Endodermal cell (in vitro differentiated cells): Measurements from ENCODE around the gene KDM2A. TPM values are rescaled to one million over a fixed set of nuclear protein-coding genes. Genes with fewer than 3 reads are reported as not detected.

Source experiments
- DNase-seq: peaks from one replicate; pipeline ENCODE4 v3.0.0-alpha.2; 2017
- H3K27ac ChIP-seq: 2 replicates; pipeline ENCODE4 v1.5.1; 2013; ENCODE audit warnings: mild to moderate bottlenecking, low read depth, low read length, moderate library complexity
- H3K27me3 ChIP-seq: 2 replicates; pipeline ENCODE4 v1.6.1; 2013; ENCODE audit warnings: mild to moderate bottlenecking, low read length, moderate library complexity; ENCODE audit not compliant: insufficient read depth, control insufficient read depth, poor library complexity, severe bottlenecking
- H3K36me3 ChIP-seq: 2 replicates; pipeline ENCODE4 v1.7.0; 2013; ENCODE audit warnings: mild to moderate bottlenecking, low read length, moderate library complexity; ENCODE audit not compliant: control insufficient read depth, insufficient read depth
- H3K4me1 ChIP-seq: one replicate; pipeline ENCODE4 v1.7.0; 2013; ENCODE audit warnings: low read length; ENCODE audit not compliant: control insufficient read depth, insufficient read depth
- H3K4me3 ChIP-seq: 2 replicates; pipeline ENCODE4 v1.5.1; 2013; ENCODE audit warnings: mild to moderate bottlenecking, low read length, moderate library complexity
- H3K9ac ChIP-seq: 2 replicates; pipeline ENCODE4 v1.6.1; 2013; ENCODE audit warnings: mild to moderate bottlenecking, low read length, moderate library complexity; ENCODE audit not compliant: poor library complexity, severe bottlenecking; ENCODE audit errors: extremely low read depth
- H3K9me3 ChIP-seq: 2 replicates; pipeline ENCODE4 v1.6.1; 2013; ENCODE audit warnings: mild to moderate bottlenecking, low read length, moderate library complexity; ENCODE audit not compliant: control insufficient read depth
- H3K27ac Mint-ChIP-seq: 2 replicates; pipeline ENCODE4 v1.8.0; 2020; ENCODE audit warnings: mixed read lengths
- H3K27me3 Mint-ChIP-seq: 2 replicates; pipeline ENCODE4 v1.8.0; 2021; ENCODE audit warnings: mild to moderate bottlenecking, mixed read lengths; ENCODE audit not compliant: insufficient read depth
- H3K36me3 Mint-ChIP-seq: 2 replicates; pipeline ENCODE4 v1.8.0; 2020; ENCODE audit warnings: low read depth, mixed read lengths
- H3K4me1 Mint-ChIP-seq: 2 replicates; pipeline ENCODE4 v1.8.0; 2020; ENCODE audit warnings: mixed read lengths
- H3K4me3 Mint-ChIP-seq: 2 replicates; pipeline ENCODE4 v1.8.0; 2020; ENCODE audit warnings: mild to moderate bottlenecking, moderate library complexity, mixed read lengths
- H3K9me3 Mint-ChIP-seq: 2 replicates; pipeline ENCODE4 v1.8.0; 2020; ENCODE audit warnings: mild to moderate bottlenecking, mixed read lengths
- WGBS, 2 experiments: methylation state at CpG; one replicate each; pipeline versions ENCODE4 v1.1.5 to v1.1.7; 2013; ENCODE audit warnings: missing lambda C conversion rate in 2 of 2, mixed read lengths in 1 of 2; ENCODE audit not compliant: insufficient coverage in 1 of 2, insufficient read length in 1 of 2; 5-methylcytosine and 5-hydroxymethylcytosine counted together
- total RNA-seq, 2 donors: library from RNA; stranded (reverse); fragmentation: NEBNext Ultra II Directional in 1 of 2; extraction: Animal tissue kit (Norgen Biotek cat#: 25700) in 1 of 2; gene quantifications; 2 replicates in 1 of 2; 3 replicates in 1 of 2; pipeline ENCODE4 v1.2.1, GENCODE V29; 2021
- TF ChIP-seq, protein P1 (sequence below): fragments of 200-600 bp; sonication (generic); conservative IDR thresholded peaks from 2 replicates; pipeline ENCODE4 v1.5.0; 2021; ENCODE audit warnings: antibody characterized with exemption, mild to moderate bottlenecking

Gene KDM2A
- total RNA-seq, 2 donors from 2014 or later, result 59.4 to 75.4 TPM

DNA sequence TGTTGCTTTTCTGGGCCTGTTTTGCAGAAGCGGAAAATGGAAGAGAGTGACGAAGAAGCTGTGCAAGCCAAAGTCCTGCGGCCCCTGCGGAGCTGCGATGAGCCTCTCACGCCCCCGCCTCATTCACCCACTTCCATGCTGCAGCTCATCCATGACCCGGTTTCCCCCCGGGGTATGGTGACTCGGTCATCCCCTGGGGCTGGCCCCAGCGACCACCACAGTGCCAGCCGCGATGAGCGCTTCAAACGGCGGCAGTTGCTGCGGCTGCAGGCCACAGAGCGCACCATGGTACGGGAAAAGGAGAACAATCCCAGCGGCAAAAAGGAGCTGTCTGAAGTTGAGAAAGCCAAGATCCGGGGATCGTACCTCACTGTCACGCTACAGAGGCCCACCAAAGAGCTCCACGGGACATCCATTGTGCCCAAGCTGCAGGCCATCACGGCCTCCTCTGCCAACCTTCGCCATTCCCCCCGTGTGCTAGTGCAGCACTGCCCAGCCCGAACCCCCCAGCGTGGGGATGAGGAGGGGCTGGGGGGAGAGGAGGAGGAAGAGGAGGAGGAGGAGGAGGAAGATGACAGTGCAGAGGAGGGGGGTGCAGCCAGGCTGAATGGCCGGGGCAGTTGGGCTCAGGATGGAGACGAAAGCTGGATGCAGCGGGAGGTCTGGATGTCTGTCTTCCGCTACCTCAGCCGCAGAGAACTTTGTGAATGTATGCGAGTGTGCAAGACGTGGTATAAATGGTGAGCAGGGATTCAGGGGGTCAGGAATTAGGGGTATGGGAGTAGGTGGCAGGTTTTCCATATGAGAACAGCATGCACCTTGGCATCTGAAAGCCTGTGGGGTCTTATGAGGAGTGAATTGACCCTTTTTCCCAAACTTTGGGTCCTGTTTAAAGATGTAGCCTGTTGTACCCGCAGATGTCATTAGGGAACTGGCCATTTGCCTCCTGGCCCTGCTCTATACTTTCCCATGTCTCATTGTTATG lies 131.3 kb downstream of the KDM2A start:
- no peak overlapping the region for H3K9ac ChIP-seq
- H3K36me3 ChIP-seq, result peaks cover 99% of the 10 kb centered on the region
- no peaks in the 10 kb centered on the region for H3K9me3 ChIP-seq
- Mint-ChIP-seq H3K36me3 (peaks cover 88% of the 10 kb centered on the region), H3K4me3 (no peak overlapping the region), H3K4me1 (no peaks in the 10 kb centered on the region), H3K27ac (no peak overlapping the region), H3K27me3 (no peaks in the 10 kb centered on the region), H3K9me3 (no peaks in the 10 kb centered on the region)
- no peaks in the 10 kb centered on the region for H3K27me3 ChIP-seq
- no peaks in the 10 kb centered on the region for H3K4me1 ChIP-seq
- no peak overlapping the region for H3K27ac ChIP-seq
- no peak overlapping the region for H3K4me3 ChIP-seq
- DNase-seq, result no peak
- 95 to 98% methylated on average over 24 to 37 of the region's 37 CpGs for WGBS, 2 experiments
- TF ChIP-seq, protein P1, sequence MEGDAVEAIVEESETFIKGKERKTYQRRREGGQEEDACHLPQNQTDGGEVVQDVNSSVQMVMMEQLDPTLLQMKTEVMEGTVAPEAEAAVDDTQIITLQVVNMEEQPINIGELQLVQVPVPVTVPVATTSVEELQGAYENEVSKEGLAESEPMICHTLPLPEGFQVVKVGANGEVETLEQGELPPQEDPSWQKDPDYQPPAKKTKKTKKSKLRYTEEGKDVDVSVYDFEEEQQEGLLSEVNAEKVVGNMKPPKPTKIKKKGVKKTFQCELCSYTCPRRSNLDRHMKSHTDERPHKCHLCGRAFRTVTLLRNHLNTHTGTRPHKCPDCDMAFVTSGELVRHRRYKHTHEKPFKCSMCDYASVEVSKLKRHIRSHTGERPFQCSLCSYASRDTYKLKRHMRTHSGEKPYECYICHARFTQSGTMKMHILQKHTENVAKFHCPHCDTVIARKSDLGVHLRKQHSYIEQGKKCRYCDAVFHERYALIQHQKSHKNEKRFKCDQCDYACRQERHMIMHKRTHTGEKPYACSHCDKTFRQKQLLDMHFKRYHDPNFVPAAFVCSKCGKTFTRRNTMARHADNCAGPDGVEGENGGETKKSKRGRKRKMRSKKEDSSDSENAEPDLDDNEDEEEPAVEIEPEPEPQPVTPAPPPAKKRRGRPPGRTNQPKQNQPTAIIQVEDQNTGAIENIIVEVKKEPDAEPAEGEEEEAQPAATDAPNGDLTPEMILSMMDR, result no peak

DNA sequence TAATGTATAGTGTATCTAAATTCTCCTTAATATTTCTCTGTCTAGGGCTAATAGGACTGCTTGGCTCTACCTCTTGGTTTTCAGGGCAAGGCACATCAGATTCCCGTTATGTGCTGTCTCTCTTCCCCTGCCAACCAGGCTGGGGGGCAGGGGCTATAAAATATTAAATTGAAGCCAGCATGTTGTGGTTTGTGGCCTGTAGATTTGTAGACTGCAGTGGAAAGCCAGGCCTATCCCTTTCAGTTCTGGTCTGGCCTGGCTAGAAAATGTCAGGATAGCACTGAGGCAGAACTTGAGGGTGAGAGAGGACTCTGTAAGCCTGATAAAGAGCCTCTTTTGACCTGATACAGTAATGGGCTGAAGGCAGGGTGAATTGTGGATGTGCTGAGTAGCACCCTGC lies 132.8 kb downstream of the KDM2A start:
- TF ChIP-seq, protein P1, result no peak
- H3K9me3 ChIP-seq, result no peaks in the 10 kb centered on the region
- WGBS, 2 experiments, result 94% methylated on average over 1 of the region's 1 CpG; no CpG with 5 or more reads in 1 of the 2 experiments
- Mint-ChIP-seq H3K36me3 (peaks cover 84% of the 10 kb centered on the region), H3K4me3 (no peak overlapping the region), H3K27me3 (no peaks in the 10 kb centered on the region), H3K4me1 (no peaks in the 10 kb centered on the region), H3K27ac (peak overlapping the region; percentile 58), H3K9me3 (no peaks in the 10 kb centered on the region)
- no peak overlapping the region for H3K9ac ChIP-seq
- peaks cover 98% of the 10 kb centered on the region for H3K36me3 ChIP-seq
- H3K27me3 ChIP-seq, result no peaks in the 10 kb centered on the region
- H3K4me3 ChIP-seq, result no peak overlapping the region
- DNase-seq, result no peak
- H3K27ac ChIP-seq, result no peak overlapping the region
- H3K4me1 ChIP-seq, result no peaks in the 10 kb centered on the region

DNA sequence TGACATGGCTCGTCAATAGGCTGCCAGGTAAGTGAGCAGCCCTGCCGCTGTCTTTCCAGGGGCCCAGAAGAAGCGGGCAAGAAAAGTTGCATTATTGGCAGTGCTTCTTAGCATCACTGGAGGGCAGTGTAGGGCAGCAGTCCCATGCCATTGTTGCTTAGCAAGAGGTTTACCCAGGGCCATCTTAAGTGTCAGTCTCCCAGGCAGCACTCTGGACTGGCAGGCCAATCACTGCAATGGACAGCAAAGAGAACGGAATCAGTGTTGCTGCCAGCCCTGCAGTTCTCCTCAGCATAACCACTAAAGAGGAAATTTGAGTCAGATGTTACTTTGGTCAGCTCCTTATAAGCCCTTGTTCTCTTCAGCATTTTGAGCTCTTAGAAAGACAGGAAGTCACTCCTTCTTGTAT lies 133.8 kb downstream of the KDM2A start:
- no peaks in the 10 kb centered on the region for H3K9me3 Mint-ChIP-seq
- H3K4me1 Mint-ChIP-seq, result no peaks in the 10 kb centered on the region
- TF ChIP-seq, protein P1, result peak; percentile 58
- no peak overlapping the region for H3K27ac Mint-ChIP-seq
- WGBS, 2 experiments, result 93 to 100% methylated on average over 4 of the region's 4 CpGs
- H3K4me3 ChIP-seq, result no peak overlapping the region
- peak; percentile 70 for DNase-seq
- H3K27me3 Mint-ChIP-seq, result no peaks in the 10 kb centered on the region
- no peak overlapping the region for H3K4me3 Mint-ChIP-seq
- no peak overlapping the region for H3K27ac ChIP-seq
- no peaks in the 10 kb centered on the region for H3K9me3 ChIP-seq
- H3K9ac ChIP-seq, result no peak overlapping the region
- peaks cover 94% of the 10 kb centered on the region for H3K36me3 ChIP-seq
- H3K36me3 Mint-ChIP-seq, result peaks cover 85% of the 10 kb centered on the region
- H3K27me3 ChIP-seq, result no peaks in the 10 kb centered on the region
- no peaks in the 10 kb centered on the region for H3K4me1 ChIP-seq
